B cell (primary cell): ENCODE data around the gene PCDH15. TPM values are rescaled to one million over a fixed set of nuclear protein-coding genes. Genes with fewer than 3 reads are reported as not detected.

ENCODE experiments used
- ATAC-seq: fragments of 200-7000 bp; cut with Tn5 transposase; one replicate; pipeline ENCODE4 v1.10.0; 2021; ENCODE audit warnings: low read depth, mild to moderate bottlenecking, moderate number of reproducible peaks, moderate library complexity
- CTCF ChIA-PET: fragments of 350-600 bp; sonication (Branson Sonifier 250); formaldehyde crosslinking; loops from one replicate; lab custom pipeline; 2021; ENCODE audit warnings: antibody characterized with exemption, inconsistent platforms; lab: Charles Lee
- POLR2A ChIA-PET: fragments of 350-600 bp; sonication (Branson Sonifier 250); formaldehyde crosslinking; loops from one replicate; lab custom pipeline; 2021; ENCODE audit warnings: antibody characterized with exemption; lab: Charles Lee
- DNase-seq: peaks from one replicate; pipeline ENCODE4 v3.0.0; 2013
- H2AFZ ChIP-seq: 2 replicates; pipeline ENCODE4 v1.6.1; 2012; ENCODE audit warnings: mild to moderate bottlenecking, low read depth, low read length; ENCODE audit not compliant: insufficient read depth, poor library complexity, severe bottlenecking
- H3K27ac ChIP-seq, 2 donors: 1 replicate in 1 of 2; 2 replicates in 1 of 2; pipeline ENCODE4 v1.5.1; 2012 to 2013; ENCODE audit warnings: low read length in 2 of 2, mild to moderate bottlenecking in 2 of 2, moderate library complexity in 1 of 2
- H3K27me3 ChIP-seq, 4 experiments: fragments of 200-600 bp in 1 of 4; sonication (generic) in 1 of 4; replicated peaks in 1 of 4; 1 replicate in 2 of 4; 2 replicates in 2 of 4; pipeline versions ENCODE4 v1.6.1 to v1.7.0; 2013 to 2016; ENCODE audit warnings: low read length in 3 of 4, mild to moderate bottlenecking in 2 of 4, mixed read lengths in 1 of 4, moderate library complexity in 1 of 4; ENCODE audit not compliant: insufficient read depth in 4 of 4, control insufficient read depth in 3 of 4; ENCODE audit errors: control extremely low read depth in 1 of 4
- H3K36me3 ChIP-seq, 2 experiments: replicated peaks in 1 of 2; 1 replicate in 1 of 2; 2 replicates in 1 of 2; pipeline versions ENCODE4 v1.6.1 to v1.7.1; 2013; ENCODE audit warnings: low read length in 1 of 2; ENCODE audit not compliant: insufficient read depth in 2 of 2, control insufficient read depth in 1 of 2; ENCODE audit errors: control extremely low read depth in 1 of 2, extremely low read depth in 1 of 2
- H3K4me1 ChIP-seq, 2 donors: fragments of 200-600 bp in 1 of 2; sonication (generic) in 1 of 2; 1 replicate in 1 of 2; 2 replicates in 1 of 2; pipeline versions ENCODE4 v1.5.1 to v1.6.1; 2013 to 2017; ENCODE audit warnings: low read length in 2 of 2; ENCODE audit not compliant: control insufficient read depth in 2 of 2, insufficient read depth in 2 of 2
- H3K4me2 ChIP-seq: replicated peaks from 2 replicates; pipeline ENCODE3; 2012; ENCODE audit warnings: mild to moderate bottlenecking, low read depth, low read length; ENCODE audit not compliant: poor library complexity, severe bottlenecking
- H3K4me3 ChIP-seq, 5 experiments: fragments of 200-600 bp in 1 of 5; sonication (generic) in 1 of 5; 1 replicate in 3 of 5; 2 replicates in 2 of 5; pipeline versions ENCODE4 v1.5.1 to v1.7.0; 2011 to 2016; ENCODE audit warnings: low read length in 4 of 5, mild to moderate bottlenecking in 4 of 5, low read depth in 2 of 5, control low read depth in 1 of 5, moderate library complexity in 1 of 5; ENCODE audit not compliant: insufficient read depth in 1 of 5; ENCODE audit errors: control extremely low read depth in 1 of 5, extremely low read depth in 1 of 5
- H3K79me2 ChIP-seq: fragments of 200-600 bp; sonication (generic); one replicate; pipeline ENCODE4 v1.6.0; 2016; ENCODE audit warnings: low read length; ENCODE audit not compliant: control insufficient read depth, insufficient read depth
- H3K9ac ChIP-seq: fragments of 200-600 bp; sonication (generic); 2 replicates; pipeline ENCODE4 v1.6.1; 2017; ENCODE audit warnings: mild to moderate bottlenecking, low read length, moderate library complexity
- H3K9me3 ChIP-seq, 3 donors: one replicate each; pipeline versions ENCODE4 v1.6.1 to v1.7.1; 2013; ENCODE audit warnings: low read length in 2 of 3; ENCODE audit not compliant: control insufficient read depth in 2 of 3, insufficient read depth in 1 of 3; ENCODE audit errors: control extremely low read depth in 1 of 3
- H4K20me1 ChIP-seq: 2 replicates; pipeline ENCODE4 v1.6.0; 2012; ENCODE audit warnings: mild to moderate bottlenecking, low read length; ENCODE audit not compliant: insufficient read depth, control insufficient read depth, poor library complexity, severe bottlenecking
- H3K27ac Mint-ChIP-seq: one replicate; pipeline ENCODE4 v1.8.0; 2021; ENCODE audit warnings: mixed read lengths
- H3K27me3 Mint-ChIP-seq: one replicate; pipeline ENCODE4 v1.8.0; 2021; ENCODE audit warnings: mixed read lengths
- H3K4me1 Mint-ChIP-seq: one replicate; pipeline ENCODE4 v1.8.0; 2021; ENCODE audit warnings: mixed read lengths
- H3K4me3 Mint-ChIP-seq: one replicate; pipeline ENCODE4 v1.8.0; 2021; ENCODE audit warnings: mixed read lengths
- H3K9me3 Mint-ChIP-seq: one replicate; pipeline ENCODE4 v1.8.0; 2022; ENCODE audit warnings: mixed read lengths; ENCODE audit not compliant: insufficient read depth
- EZH2 ChIP-seq: IDR thresholded peaks from 2 replicates; pipeline ENCODE4 v1.6.1; 2012; ENCODE audit warnings: borderline replicate concordance, low read depth, mild to moderate bottlenecking, moderate library complexity, low read length; ENCODE audit not compliant: insufficient read depth, poor library complexity, severe bottlenecking
- WGBS: methylation state at CpG from one replicate; pipeline ENCODE4 v1.1.5; 2013; ENCODE audit warnings: missing lambda C conversion rate; ENCODE audit not compliant: insufficient coverage; 5-methylcytosine and 5-hydroxymethylcytosine counted together
- intact Hi-C: fragments of 100-400 bp; cut with micrococcal nuclease; formaldehyde crosslinking; loops from one replicate; pipeline ENCODE4 v1.10.0; 2022
- polyA plus RNA-seq: library from polyadenylated mRNA; depleted of rRNA; stranded (reverse); fragments of >200 nt; gene quantifications from 2 replicates; pipeline ENCODE4 v1.2.3, GENCODE V29; 2012
- total RNA-seq, 2 donors: library from RNA; stranded (reverse); fragments of 120-200 nt in 1 of 2; gene quantifications; 1 replicate in 1 of 2; 2 replicates in 1 of 2; pipeline versions ENCODE4 v1.2.3 to v1.2.4, GENCODE V29; 2013 to 2022
- TF ChIP-seq, protein P1 (sequence below): fragments of 200-600 bp; IDR thresholded peaks from one replicate; pipeline ENCODE4 v1.8.0; 2022; ENCODE audit warnings: antibody characterized with exemption, mild to moderate bottlenecking

Gene PCDH15
- total and polyA plus RNA-seq, 2 donors (not counting 1 experiment from before 2014, with no cell fraction given): not detected

DNA sequence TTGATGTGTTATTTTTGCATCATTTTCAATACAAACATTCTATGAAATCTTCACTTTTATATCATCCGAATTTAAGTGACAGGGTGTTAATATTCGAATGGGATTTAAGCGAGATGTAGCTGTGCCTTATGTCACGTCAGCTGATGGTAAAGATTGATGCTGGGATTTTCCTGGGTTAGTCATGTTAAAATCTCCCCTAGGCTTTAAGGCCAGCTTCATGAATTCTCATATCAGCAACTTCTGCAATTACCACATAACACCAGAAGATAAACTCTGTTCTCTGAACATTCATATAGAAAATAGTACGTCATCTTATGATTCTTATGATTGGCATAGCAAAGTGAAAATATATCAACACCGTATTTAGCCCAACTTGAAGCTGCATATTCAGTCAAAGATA is 669.2 kb downstream of the PCDH15 start:
- Histone ChIP-seq H3K4me2 (no peak overlapping the region), H4K20me1 (no peaks in the 10 kb centered on the region), H3K27me3 (no peaks in the 10 kb centered on the region), H3K4me1 (no peaks in the 10 kb centered on the region), H3K9ac (no peak overlapping the region), H3K79me2 (no peaks in the 10 kb centered on the region), H3K4me3 (no peak overlapping the region), H3K27ac (no peak overlapping the region), H3K9me3 (no peaks in the 10 kb centered on the region), H2AFZ (no peak overlapping the region), H3K36me3 (no peaks in the 10 kb centered on the region)
- no peak for TF ChIP-seq EZH2
- TF ChIP-seq, protein P1, sequence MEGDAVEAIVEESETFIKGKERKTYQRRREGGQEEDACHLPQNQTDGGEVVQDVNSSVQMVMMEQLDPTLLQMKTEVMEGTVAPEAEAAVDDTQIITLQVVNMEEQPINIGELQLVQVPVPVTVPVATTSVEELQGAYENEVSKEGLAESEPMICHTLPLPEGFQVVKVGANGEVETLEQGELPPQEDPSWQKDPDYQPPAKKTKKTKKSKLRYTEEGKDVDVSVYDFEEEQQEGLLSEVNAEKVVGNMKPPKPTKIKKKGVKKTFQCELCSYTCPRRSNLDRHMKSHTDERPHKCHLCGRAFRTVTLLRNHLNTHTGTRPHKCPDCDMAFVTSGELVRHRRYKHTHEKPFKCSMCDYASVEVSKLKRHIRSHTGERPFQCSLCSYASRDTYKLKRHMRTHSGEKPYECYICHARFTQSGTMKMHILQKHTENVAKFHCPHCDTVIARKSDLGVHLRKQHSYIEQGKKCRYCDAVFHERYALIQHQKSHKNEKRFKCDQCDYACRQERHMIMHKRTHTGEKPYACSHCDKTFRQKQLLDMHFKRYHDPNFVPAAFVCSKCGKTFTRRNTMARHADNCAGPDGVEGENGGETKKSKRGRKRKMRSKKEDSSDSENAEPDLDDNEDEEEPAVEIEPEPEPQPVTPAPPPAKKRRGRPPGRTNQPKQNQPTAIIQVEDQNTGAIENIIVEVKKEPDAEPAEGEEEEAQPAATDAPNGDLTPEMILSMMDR: no peak
- H3K4me1 Mint-ChIP-seq: no peaks in the 10 kb centered on the region
- DNase-seq (no peak), ATAC-seq (no peak)
- ChIA-PET POLR2A (no interaction called here), CTCF (no interaction called here)
- H3K27ac Mint-ChIP-seq: no peak overlapping the region
- no peak overlapping the region for H3K4me3 Mint-ChIP-seq
- H3K27me3 Mint-ChIP-seq: no peaks in the 10 kb centered on the region
- WGBS: 88% methylated on average over 3 of the region's 6 CpGs
- intact Hi-C loops: no loop called here
- no peaks in the 10 kb centered on the region for H3K9me3 Mint-ChIP-seq

DNA sequence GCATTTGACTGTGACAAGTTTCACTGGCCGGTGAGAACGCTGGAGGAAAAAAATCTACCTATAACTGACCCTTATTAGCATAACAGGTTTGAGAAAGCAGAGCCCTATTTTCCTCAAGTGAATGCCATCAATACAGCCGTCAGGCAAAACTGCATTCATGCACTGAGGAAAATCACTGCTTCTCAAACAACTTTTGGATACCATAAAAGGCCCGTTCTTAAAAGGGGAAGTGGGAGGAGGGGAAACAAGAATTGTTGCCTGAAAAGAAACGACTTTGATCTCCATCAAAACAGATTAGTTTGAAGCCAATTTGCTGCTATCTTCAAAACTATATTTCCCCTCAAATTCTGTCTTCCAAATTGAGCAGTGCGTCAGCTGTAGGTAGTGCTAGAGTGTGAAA is 670.6 kb downstream of the PCDH15 start:
- Histone ChIP-seq H3K4me1 (no peaks in the 10 kb centered on the region), H3K79me2 (no peaks in the 10 kb centered on the region), H2AFZ (no peak overlapping the region), H3K4me2 (no peak overlapping the region), H3K27ac (no peak overlapping the region), H3K4me3 (no peak overlapping the region), H3K9me3 (no peaks in the 10 kb centered on the region), H3K9ac (no peak overlapping the region), H3K27me3 (no peaks in the 10 kb centered on the region), H4K20me1 (no peaks in the 10 kb centered on the region), H3K36me3 (no peaks in the 10 kb centered on the region)
- DNase-seq: no peak
- no peak for ATAC-seq
- Mint-ChIP-seq H3K27me3 (no peaks in the 10 kb centered on the region), H3K4me3 (no peak overlapping the region), H3K9me3 (no peaks in the 10 kb centered on the region), H3K4me1 (no peaks in the 10 kb centered on the region), H3K27ac (no peak overlapping the region)
- POLR2A ChIA-PET: no interaction called here
- TF ChIP-seq EZH2: no peak
- TF ChIP-seq, protein P1: no peak
- CTCF ChIA-PET: no interaction called here
- WGBS: 90% methylated on average over 2 of the region's 6 CpGs
- intact Hi-C loops: no loop called here
